HG02763 (cell line): ENCODE results near the gene APEX1.
"Not testable (repeated sequence)": the region's sequence is repeated elsewhere in the genome, so short reads cannot be mapped to it uniquely, and the experiment has no call there.

Experiments used
- ATAC-seq: cut with Tn5 transposase; IDR thresholded peaks from one replicate; pipeline ENCODE4 v1.9.1; 2021; ENCODE audit warnings: mild to moderate bottlenecking, moderate library complexity; ENCODE audit not compliant: unreplicated experiment

Gene APEX1

GRCh38 chr14:20435582-20436362, 19.3 kb upstream of the APEX1 start, which contains the start of gene KLHL33:
Gene KLHL33, minus strand, starts transcription at chr14:20436166. Its CDS starts 355 bp downstream, at chr14:20435811.
- ATAC-seq = no peak

GRCh38 chr14:20436363-20436755, 18.7 kb upstream of the APEX1 start:
- ATAC-seq = no peak

- no peak for ATAC-seq
Measured at GRCh38 chr14:20438664-20439063, 16.4 kb upstream of the APEX1 start.

GRCh38 chr14:20440465-20440864, 14.6 kb upstream of the APEX1 start:
- no peak for ATAC-seq

- no peak for ATAC-seq
Measured at GRCh38 chr14:20440882-20441281, 14.1 kb upstream of the APEX1 start.

GRCh38 chr14:20441461-20441860, 13.6 kb upstream of the APEX1 start:
- ATAC-seq = no peak

GRCh38 chr14:20443650-20444049, 11.4 kb upstream of the APEX1 start:
- ATAC-seq = not testable (repeated sequence)

- ATAC-seq = no peak
Measured at GRCh38 chr14:20446889-20447288, 8.1 kb upstream of the APEX1 start.

GRCh38 chr14:20452831-20453230, 2.2 kb upstream of the APEX1 start:
- not testable (repeated sequence) for ATAC-seq

GRCh38 chr14:20455355-20456300, 602 bp downstream of the APEX1 start:
- ATAC-seq = peak; percentile 44

- ATAC-seq = no peak
Measured at GRCh38 chr14:20456971-20457370, 1.9 kb downstream of the APEX1 start.

- ATAC-seq = no peak
Measured at GRCh38 chr14:20458031-20458789, 3.2 kb downstream of the APEX1 start.

GRCh38 chr14:20460458-20461224, 5.6 kb downstream of the APEX1 start:
- peak; percentile 1 for ATAC-seq

- ATAC-seq = peak; percentile 93
Measured at GRCh38 chr14:20461225-20462141, 6.5 kb downstream of the APEX1 start, which contains the start of gene PIP4P1. Gene PIP4P1, minus strand, starts transcription at chr14:20461434. Its CDS starts 109 bp downstream, at chr14:20461325.

GRCh38 chr14:20468764-20469241, 13.8 kb downstream of the APEX1 start:
- ATAC-seq = no peak

- ATAC-seq = peak; percentile 93
Measured at GRCh38 chr14:20469242-20469889, 14.3 kb downstream of the APEX1 start, which contains the start of gene PNP. Gene PNP, plus strand, starts transcription at chr14:20469406. Its CDS starts 119 bp downstream, at chr14:20469525.

- peak; percentile 27 for ATAC-seq
Measured at GRCh38 chr14:20469890-20470602, 15.0 kb downstream of the APEX1 start.

- no peak for ATAC-seq
Measured at GRCh38 chr14:20470603-20470901, 15.5 kb downstream of the APEX1 start.
